Measurements from ENCODE around the gene INF2. TPM values are rescaled to one million over a fixed set of nuclear protein-coding genes. Genes with fewer than 3 reads are reported as not detected.

Gene INF2
- total RNA-seq, 6 experiments from 2014 or later = 47.5 to 98.2 (median 71.4) TPM

GRCh38 chr14:104770851-104771272 lies 81.4 kb downstream of the INF2 start:
- no peak for ATAC-seq
- intact Hi-C loops (cut with DNase I) = loop anchor here in 1 of 2 donors (5.0 kb wide), 1 partner anchor 51 kb away; no protein-coding TSS in a partner anchor
- WGBS (ENCODE audit: insufficient coverage, low coverage, low lambda C conversion rate, missing lambda C conversion rate) = 100% methylated on average over 2 of the region's 5 CpGs
- peaks cover 0 to 23% (median 11%) of the 10 kb centered on the region in 4 donors for H3K4me1 ChIP-seq
- peaks cover 0 to 25% (median 11%) of the 10 kb centered on the region in 4 donors for H3K36me3 ChIP-seq
- H3K9me3 ChIP-seq = no peaks in the 10 kb centered on the region
- no peak overlapping the region for H3K27ac ChIP-seq
- TF ChIP-seq POLR2A (IDR thresholded peaks at IDR 0.05) (no peak), CTCF (IDR thresholded peaks at IDR 0.05) (peak; percentile 25 to 37 (median 32))
- H3K4me3 ChIP-seq = no peak overlapping the region
- no peak for DNase-seq
- H3K27me3 ChIP-seq = no peaks in the 10 kb centered on the region

GRCh38 chr14:104771374-104771773 lies 82.0 kb downstream of the INF2 start:
- Histone ChIP-seq H3K4me1 (peaks cover 0 to 23% (median 11%) of the 10 kb centered on the region in 4 donors), H3K27ac (no peak overlapping the region), H3K9me3 (no peaks in the 10 kb centered on the region), H3K4me3 (no peak overlapping the region), H3K27me3 (no peaks in the 10 kb centered on the region), H3K36me3 (peaks cover 0 to 25% (median 11%) of the 10 kb centered on the region in 4 donors)
- no peak for DNase-seq
- intact Hi-C loops (cut with DNase I) = loop anchor here in 1 of 2 donors (5.0 kb wide), 1 partner anchor 51 kb away; no protein-coding TSS in a partner anchor
- no CpG with 5 or more reads among the region's 4 CpGs for WGBS (ENCODE audit: insufficient coverage, low coverage, low lambda C conversion rate, missing lambda C conversion rate)
- no peak for TF ChIP-seq CTCF (IDR thresholded peaks at IDR 0.05)
- TF ChIP-seq POLR2A (IDR thresholded peaks at IDR 0.05) = no peak
- no peak for ATAC-seq

Small RNA genes within 50 kb of the gene (microRNA-seq; reads per million reads assigned to microRNA genes)
- 0 to 0.29 reads per million in 2 donors for gene MIR4710

Small RNA genes within 50 kb of the gene (small RNA-seq; reads per million reads assigned to genes)
- 0 reads per million in 2 experiments for gene MIR4710

Other genes with a start within 250 kb of the INF2 start
- 1 to 10 TPM in 4 of 6 experiments, under 1 TPM in 2; 0.35 to 4.0 (median 1.9) TPM for gene C14orf180, start 109.9 kb upstream of the INF2 start, total RNA-seq
- gene TMEM179, start 84.8 kb upstream of the INF2 start, total RNA-seq = under 1 TPM in 2 of 6 experiments, not detected in 4; 0.17 to 0.18 TPM
- 10 to 100 TPM in 5 of 6 experiments, 1 to 10 TPM in 1; 8.1 to 50.5 (median 36.8) TPM for gene ADSS1, start 34.6 kb downstream of the INF2 start, total RNA-seq
- 100 to 1,000 TPM in 2 of 6 experiments, 10 to 100 TPM in 4; 38.1 to 252 (median 50.6) TPM for gene SIVA1, start 63.5 kb downstream of the INF2 start, total RNA-seq
- gene AKT1, start 106.1 kb downstream of the INF2 start, total RNA-seq = 10 to 100 TPM; 66.7 to 92.1 (median 83.9) TPM
- gene ZBTB42, start 111.5 kb downstream of the INF2 start, total RNA-seq = 10 to 100 TPM in 2 of 6 experiments, 1 to 10 TPM in 4; 2.2 to 13.7 (median 3.6) TPM
- gene CEP170B, start 175.7 kb downstream of the INF2 start, total RNA-seq = 10 to 100 TPM; 13.2 to 22.4 (median 16.8) TPM
- gene PLD4, start 235.3 kb downstream of the INF2 start, total RNA-seq = under 1 TPM in 4 of 6 experiments, not detected in 2; 0.12 to 0.49 (median 0.33) TPM

All from right lobe of liver (tissue), 6 donors.